ENCODE measurements around the gene MAFB.

The MAFB gene

GRCh38 chr20:40652441-40652987 is 36.5 kb downstream of the MAFB start:
- DNase-seq, result no peak

GRCh38 chr20:40651151-40651550 is 37.9 kb downstream of the MAFB start:
- DNase-seq, result no peak

GRCh38 chr20:40650707-40651106 is 38.3 kb downstream of the MAFB start:
- DNase-seq, result no peak

GRCh38 chr20:40648210-40649072 is 40.6 kb downstream of the MAFB start:
- no peak for DNase-seq

GRCh38 chr20:40646813-40647212 is 42.2 kb downstream of the MAFB start:
- no peak for DNase-seq

- DNase-seq, result peak; percentile 32
Measured at GRCh38 chr20:40646361-40646760, 42.7 kb downstream of the MAFB start.

- no peak for DNase-seq
Measured at GRCh38 chr20:40644863-40645262, 44.2 kb downstream of the MAFB start.

GRCh38 chr20:40643891-40644290 is 45.1 kb downstream of the MAFB start:
- DNase-seq, result no peak

GRCh38 chr20:40641809-40642208 is 47.2 kb downstream of the MAFB start:
- DNase-seq, result no peak

- DNase-seq, result no peak
Measured at GRCh38 chr20:40641202-40641601, 47.8 kb downstream of the MAFB start.

GRCh38 chr20:40640667-40641066 is 48.4 kb downstream of the MAFB start:
- DNase-seq, result no peak

GRCh38 chr20:40639676-40640355 is 49.2 kb downstream of the MAFB start:
- DNase-seq, result no peak

- no peak for DNase-seq
Measured at GRCh38 chr20:40639132-40639531, 49.9 kb downstream of the MAFB start.

GRCh38 chr20:40638414-40638813 is 50.6 kb downstream of the MAFB start:
- DNase-seq, result no peak

- DNase-seq, result no peak
Measured at GRCh38 chr20:40637176-40637575, 51.9 kb downstream of the MAFB start.

- no peak for DNase-seq
Measured at GRCh38 chr20:40636486-40636885, 52.5 kb downstream of the MAFB start.

GRCh38 chr20:40635971-40636370 is 53.1 kb downstream of the MAFB start:
- DNase-seq, result no peak
